Stimulated activated CD8-positive, alpha-beta memory T cell treated with anti-CD3 and anti-CD28 coated beads, Interleukin-7, amount 100 ng/mL, for 1 hour (primary cell): ENCODE results near the gene OR2AG2.
A peak's percentile ranks its signal among the peaks of the same experiment; 100 is the strongest.

Source experiments
- DNase-seq, 2 donors: peaks; one replicate each; pipeline ENCODE4 v3.0.0-alpha.2; 2020; ENCODE audit warnings: low read depth in 2 of 2

Gene OR2AG2

DNA sequence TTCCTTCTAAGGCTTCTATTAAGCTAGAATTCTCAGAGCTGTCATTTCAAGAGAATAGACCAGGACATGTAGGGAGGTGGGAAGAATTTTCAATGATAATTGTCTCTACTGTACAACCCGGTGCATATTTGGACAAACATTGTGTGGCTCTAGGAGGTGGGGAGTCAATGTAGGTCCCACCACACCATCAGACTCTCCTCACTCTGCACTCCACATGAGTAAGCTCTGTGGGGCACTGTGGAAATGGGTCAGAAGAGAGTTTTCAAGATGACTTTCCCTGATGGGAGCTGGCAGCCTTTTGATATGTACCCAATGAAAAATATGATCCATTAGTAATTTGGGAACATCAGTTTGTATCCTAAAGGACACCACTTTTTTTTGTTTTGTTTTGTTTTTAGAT, 33.2 kb downstream of the OR2AG2 start:
- no peak for DNase-seq

DNA sequence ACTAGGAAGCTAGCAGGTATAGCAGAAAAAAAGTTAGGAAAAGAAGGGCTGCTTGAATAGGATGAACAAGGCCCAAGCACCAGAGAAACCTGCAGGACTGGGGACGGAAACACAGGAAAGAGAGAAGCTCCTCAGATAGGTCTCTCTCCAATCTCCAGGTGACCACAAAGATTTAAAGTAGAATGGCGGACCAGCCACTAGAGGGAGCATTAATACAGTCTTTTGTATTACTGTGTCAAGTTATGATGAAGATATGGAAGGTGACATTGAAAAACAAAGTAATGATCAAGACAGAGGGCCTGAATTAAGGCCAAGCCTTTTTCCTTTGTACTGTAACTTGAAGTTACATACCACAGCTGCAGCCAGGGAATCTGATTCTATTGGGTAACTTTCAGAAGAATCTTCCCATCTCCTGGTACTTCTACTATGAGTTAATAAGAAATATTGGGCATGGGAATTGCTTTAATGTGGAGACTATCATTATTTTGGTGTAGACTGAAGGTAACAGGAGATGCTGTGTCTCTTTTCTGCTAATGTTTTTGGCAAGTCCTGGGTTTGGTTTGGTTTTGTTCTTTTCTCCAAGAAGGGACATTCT, 33.8 kb downstream of the OR2AG2 start:
- peak; percentile 31 to 32 for DNase-seq

DNA sequence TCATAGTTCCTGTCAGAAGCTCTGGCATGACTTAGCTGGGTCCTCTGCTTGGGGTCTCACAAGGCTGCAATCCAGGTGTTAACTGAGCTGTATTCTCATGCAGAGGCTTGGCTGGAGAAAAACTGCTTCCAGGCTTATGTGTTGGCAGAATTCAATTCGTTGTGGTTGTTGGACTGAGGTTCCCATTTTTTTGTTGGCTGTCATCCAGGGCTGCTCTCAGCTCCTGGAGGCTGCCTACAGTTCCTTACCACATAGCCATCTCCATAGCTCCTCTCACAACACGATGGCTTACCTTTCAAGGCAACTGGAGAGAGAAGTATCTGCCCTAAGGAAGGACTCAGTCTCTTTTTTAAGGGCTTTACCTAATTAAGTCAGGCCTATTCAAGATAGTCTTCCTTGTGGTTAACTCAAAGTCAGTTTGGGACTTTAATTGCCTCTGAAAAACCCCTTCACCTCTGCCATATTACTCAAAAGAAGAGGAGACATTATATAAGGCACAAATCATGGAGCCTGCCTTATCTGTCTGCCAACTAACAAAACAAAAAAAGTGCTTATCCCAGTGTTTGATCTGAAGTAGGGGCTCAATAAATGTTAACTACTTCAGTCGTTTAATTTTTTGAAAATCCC, 35.2 kb downstream of the OR2AG2 start:
- DNase-seq = no peak

DNA sequence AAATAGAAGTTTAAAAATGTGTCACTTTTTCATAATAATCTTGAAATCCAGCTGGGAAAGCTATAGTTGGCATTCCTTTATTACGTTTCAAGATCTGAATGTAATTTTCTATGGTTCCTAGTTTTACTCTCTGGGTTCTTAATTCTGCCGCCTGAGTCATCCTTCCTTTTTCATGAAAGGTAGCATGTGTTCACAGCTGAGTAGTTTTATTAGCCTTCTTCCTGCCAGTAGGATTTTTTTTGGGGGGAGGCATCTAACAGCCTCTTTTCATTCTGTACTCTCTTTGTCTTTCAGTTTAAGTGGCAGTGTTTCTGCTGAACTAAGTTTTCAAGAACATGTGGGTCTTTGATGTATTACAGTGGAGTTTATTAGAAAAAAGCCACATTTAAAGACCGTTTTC, 36.5 kb downstream of the OR2AG2 start:
- no peak for DNase-seq

DNA sequence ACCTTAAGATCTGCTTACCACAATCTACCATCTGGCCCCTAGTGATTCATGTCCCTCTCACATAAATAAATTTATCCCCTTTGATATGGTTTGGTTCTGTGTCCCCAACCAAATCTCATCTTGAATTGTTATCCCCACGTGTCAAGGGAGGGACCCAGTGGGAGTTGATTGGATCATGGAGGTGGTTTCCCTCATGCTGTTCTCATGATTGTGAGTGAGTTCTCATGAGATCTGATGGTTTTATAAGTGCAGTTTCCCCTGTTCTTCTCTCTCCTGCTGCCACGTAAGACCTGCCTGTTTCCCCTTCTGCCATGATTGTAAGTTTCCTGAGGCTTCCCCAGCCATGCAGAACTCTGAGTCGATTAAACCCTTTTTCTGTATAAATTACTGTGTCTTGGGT, 37.2 kb downstream of the OR2AG2 start:
- DNase-seq = no peak

DNA sequence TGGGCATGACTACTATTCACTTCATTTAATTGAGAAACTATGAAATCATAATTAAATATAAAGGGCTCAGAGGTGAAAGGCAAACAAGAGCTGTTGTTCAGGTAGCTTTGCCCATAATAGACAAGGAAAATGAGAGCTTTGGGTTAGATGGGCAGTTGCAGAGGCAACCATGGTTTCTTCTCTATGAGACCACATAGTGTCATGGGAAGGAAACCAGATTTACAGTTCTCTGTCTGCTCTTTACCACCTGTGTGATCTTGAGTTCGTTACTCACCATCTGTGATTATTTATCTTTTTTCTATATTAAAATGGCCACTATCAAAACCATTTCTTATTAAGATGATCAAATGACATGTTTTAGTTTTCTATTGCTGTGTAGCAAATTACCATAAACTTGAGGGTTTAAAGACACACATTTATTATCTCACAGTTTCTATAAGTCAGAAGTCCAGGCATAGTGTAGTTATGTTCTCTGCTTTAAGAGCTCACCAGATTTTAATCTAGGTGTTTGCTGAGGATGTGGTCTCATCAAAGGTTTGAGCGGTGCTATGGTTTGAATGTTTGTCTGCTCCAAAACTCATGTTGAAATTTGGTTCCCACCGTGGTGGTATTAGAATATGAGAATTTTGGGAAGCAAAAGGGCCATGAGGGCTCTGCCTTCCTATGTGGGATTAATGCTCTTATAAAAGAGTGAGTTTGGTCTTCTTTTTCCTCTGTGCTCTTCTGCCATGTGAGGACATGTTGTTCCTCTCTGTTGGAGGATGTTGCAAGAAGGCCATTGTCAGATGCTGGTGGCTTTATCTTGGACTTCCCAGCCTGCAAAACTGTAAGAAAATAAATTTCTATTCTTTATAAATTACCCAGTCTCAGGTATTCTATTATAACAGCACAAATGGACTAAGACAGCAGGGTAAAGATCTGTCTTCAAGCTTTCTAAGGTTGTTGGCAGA, 38.2 kb downstream of the OR2AG2 start:
- DNase-seq = no peak

DNA sequence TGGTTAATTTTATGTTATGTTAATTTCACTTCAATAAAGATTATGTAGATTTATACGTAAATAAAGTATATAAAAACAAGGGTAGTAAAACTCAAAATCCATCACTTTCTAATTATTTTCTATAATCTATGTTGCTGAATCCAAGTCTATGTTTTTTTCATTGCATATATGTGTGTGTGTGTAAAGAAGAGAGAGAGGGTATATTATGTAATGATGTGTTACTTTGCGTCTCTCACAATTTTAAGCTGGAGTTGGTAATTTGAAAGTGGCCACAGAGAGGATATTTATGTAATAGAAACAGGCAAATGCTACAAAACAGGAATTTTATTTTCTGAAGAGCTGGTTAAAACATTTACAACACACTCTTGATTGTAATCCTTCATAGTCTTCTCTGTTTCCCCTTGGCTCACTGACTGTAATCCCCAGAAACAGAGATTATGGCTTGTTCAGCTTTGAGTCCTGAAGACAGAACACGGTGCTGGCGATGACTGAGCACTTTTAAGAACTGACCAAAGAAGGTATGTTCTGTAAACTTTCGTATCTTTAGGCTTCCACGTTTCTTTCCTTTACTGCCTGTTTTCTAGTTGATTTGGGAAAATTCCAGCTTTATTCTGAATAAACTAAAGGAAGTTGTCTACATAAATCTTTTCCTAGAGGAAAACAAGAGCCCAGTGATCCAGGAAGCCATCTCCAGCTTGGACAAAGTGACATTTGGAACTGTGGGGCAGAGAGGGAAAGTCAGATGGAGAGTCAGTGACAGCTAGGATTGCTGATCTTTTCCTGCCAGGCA, 43.6 kb downstream of the OR2AG2 start:
- DNase-seq = no peak

DNA sequence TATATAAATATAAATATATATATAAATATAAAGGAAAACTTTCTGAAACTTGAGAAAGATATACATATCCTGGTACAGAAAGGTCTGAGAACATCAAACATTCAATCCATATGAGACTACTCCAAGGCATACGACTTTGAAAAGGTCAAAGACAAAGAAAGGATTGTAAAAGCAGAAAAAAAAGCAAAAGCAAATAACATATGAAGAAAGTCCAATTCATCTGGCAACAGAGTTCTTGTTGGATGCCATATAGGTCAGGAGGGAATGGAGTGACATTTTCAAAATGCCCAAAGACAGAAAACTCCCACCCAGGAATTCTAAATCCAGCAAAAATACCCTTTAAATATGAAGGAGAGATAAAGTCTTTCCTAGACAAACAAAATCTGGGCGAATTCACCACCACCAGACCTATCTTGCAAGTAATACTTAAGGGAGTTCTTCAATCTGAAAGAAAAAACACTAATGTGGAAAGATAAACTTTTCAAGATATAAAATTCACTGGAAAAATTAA, 46.3 kb downstream of the OR2AG2 start:
- no peak for DNase-seq

DNA sequence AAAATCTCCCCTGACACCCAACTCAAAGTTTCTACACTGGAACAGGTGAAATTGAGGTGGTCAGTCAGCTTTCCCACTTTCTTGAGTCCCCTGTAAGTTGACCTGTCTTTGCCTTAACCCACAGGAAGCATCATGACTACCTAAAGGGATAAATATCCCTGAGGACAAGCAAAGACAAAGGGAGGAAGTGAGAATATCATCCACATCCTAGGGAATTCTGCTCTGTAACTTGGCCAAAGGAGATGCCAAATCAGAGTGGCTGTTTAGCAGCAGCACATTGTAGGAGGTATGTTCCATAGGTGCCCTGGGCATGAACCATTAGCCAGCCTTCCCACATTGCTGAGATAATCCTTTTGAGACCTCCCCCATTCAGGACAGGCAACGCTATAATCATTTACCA, 47.8 kb downstream of the OR2AG2 start:
- DNase-seq = no peak

DNA sequence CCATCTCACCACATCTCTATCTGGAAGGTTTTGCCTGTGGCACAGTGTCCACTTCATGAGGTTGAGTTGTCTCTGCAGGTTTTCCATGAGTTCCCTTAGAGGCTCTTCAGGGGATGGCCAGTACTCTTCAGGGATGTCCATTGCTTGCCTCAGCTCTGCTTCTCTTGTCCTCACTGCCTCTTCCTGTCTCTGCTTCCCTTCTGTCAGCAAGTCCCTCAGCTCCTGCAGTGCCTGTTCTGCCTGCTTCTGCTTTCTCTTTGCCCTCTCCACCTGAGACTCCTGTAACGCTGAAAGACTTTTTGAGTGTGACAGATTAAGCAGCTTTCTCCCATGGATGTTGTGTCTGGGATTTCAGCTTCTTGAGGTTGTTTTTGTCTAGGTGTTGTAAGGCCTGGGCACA, 50.4 kb downstream of the OR2AG2 start:
- no peak for DNase-seq

DNA sequence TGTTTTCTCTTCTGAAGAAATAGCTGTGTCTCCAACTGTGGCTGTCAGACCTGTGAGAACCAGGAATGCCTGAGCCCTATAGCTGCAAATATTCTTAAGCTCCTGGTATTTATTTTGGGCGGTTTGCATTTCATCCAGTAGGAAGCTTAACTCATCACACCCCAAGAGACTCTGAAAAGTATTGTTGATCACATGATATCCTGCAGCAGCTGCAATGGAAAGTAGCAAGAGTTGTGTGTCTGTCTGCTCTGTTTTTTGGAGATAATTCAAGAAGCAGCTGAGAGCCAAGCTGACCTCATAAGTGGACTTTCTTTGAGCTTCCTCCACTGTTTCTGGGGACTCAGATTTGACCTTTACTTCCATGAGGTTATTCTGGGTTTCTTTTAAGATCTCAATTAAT, 52.2 kb downstream of the OR2AG2 start:
- DNase-seq = no peak

DNA sequence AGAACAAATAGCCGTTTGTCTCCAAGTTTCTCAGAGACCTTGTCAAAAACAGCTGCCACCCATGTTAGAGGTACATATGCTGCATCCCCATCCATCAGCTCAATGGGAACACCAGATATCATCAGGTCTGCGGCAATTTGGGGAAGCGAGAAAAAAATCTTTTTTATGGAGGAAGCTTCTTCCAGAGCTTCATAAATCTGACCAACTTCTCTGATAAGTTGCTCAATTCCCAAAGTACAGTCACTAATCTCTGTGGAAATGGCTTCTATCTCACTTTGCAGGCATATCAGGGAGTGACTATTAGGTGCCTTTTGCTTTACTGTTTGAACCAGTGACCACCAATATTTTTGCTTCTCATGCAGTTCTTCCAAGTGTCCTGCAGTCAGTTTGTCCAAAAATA, 54.4 kb downstream of the OR2AG2 start:
- no peak for DNase-seq
